OCI-LY7 (cell line): ENCODE data around the gene MLLT10. TPM values are rescaled to one million over a fixed set of nuclear protein-coding genes. Genes with fewer than 3 reads are reported as not detected.
A peak's percentile ranks its signal among the peaks of the same experiment; 100 is the strongest.

ENCODE experiments used
- BruUV-seq: library from RNA; stranded (reverse); fragments of 400-500 nt; replicated peaks from 2 replicates; lab custom pipeline; 2021; lab: Mats Ljungman, UMichigan
- CTCF ChIA-PET: fragments of 300-600 bp; sonication (Branson Sonifier 250); formaldehyde crosslinking; loops from one replicate; lab custom pipeline; 2022; ENCODE audit warnings: antibody characterized with exemption; ENCODE audit not compliant: unreplicated experiment; lab: Charles Lee
- POLR2A ChIA-PET: fragments of 300-600 bp; sonication (Branson Sonifier 250); formaldehyde crosslinking; loops from one replicate; lab custom pipeline; 2022; ENCODE audit warnings: antibody characterized with exemption; lab: Charles Lee
- DNase-seq: peaks from one replicate; pipeline ENCODE4 v3.0.0-alpha.2; 2015; ENCODE audit warnings: low spot score
- H2AFZ ChIP-seq: fragments of 200-600 bp; sonication (generic), shearing (Covaris generic); 2 replicates; pipeline ENCODE4 v1.6.1; 2014; ENCODE audit warnings: mild to moderate bottlenecking, antibody characterized with exemption, low read length, moderate library complexity
- H3K27ac ChIP-seq: fragments of 200-600 bp; sonication (generic); 2 replicates; pipeline ENCODE4 v1.5.1; 2014; ENCODE audit warnings: mixed run types, low read depth, mild to moderate bottlenecking, moderate library complexity, low read length, inconsistent platforms; ENCODE audit not compliant: poor library complexity, severe bottlenecking
- H3K36me3 ChIP-seq: fragments of 200-600 bp; sonication (generic); 2 replicates; pipeline ENCODE4 v1.6.1; 2014; ENCODE audit warnings: mild to moderate bottlenecking, antibody characterized with exemption, low read length, moderate library complexity, mixed read lengths; ENCODE audit not compliant: insufficient read depth
- H3K4me1 ChIP-seq: fragments of 200-600 bp; sonication (generic); 2 replicates; pipeline ENCODE4 v1.5.1; 2014; ENCODE audit warnings: mild to moderate bottlenecking, low read length; ENCODE audit not compliant: insufficient read depth, poor library complexity, severe bottlenecking
- H3K4me2 ChIP-seq: fragments of 200-600 bp; sonication (generic); 2 replicates; pipeline ENCODE4 v1.6.1; 2014; ENCODE audit warnings: mild to moderate bottlenecking, low read length
- H3K4me3 ChIP-seq: fragments of 200-600 bp; sonication (generic); 2 replicates; pipeline ENCODE4 v1.5.1; 2014; ENCODE audit warnings: mild to moderate bottlenecking, low read depth, low read length; ENCODE audit not compliant: poor library complexity, severe bottlenecking
- H3K79me2 ChIP-seq: fragments of 200-600 bp; sonication (generic); 2 replicates; pipeline ENCODE4 v1.6.1; 2016; ENCODE audit warnings: low read depth, mild to moderate bottlenecking, low read length, moderate library complexity, mixed read lengths; ENCODE audit not compliant: insufficient read depth
- H3K9me2 ChIP-seq: fragments of 200-600 bp; sonication (generic); 2 replicates; pipeline ENCODE4 v1.6.1; 2016; ENCODE audit warnings: mild to moderate bottlenecking, low read length, mixed read lengths; ENCODE audit not compliant: insufficient read depth
- H3K9me3 ChIP-seq: fragments of 200-600 bp; sonication (generic); 2 replicates; pipeline ENCODE4 v1.6.1; 2014; ENCODE audit warnings: mild to moderate bottlenecking, mixed run types, low read length, mixed read lengths
- H4K20me1 ChIP-seq: fragments of 200-600 bp; sonication (generic); 2 replicates; pipeline ENCODE4 v1.6.1; 2014; ENCODE audit warnings: mild to moderate bottlenecking, antibody characterized with exemption, low read length, moderate library complexity, mixed read lengths; ENCODE audit not compliant: insufficient read depth
- EZH2phosphoT487 ChIP-seq: fragments of 200-600 bp; sonication (generic); IDR thresholded peaks from 2 replicates; pipeline ENCODE4 v1.6.1; 2018; ENCODE audit warnings: low read depth, borderline replicate concordance, mild to moderate bottlenecking, mixed run types, antibody characterized with exemption, low read length, moderate library complexity, mixed read lengths
- intact Hi-C: fragments of 100-400 bp; cut with micrococcal nuclease; formaldehyde crosslinking; loops from one replicate; pipeline ENCODE4 v1.10.0; 2022; ENCODE audit not compliant: unreplicated experiment
- total RNA-seq, 2 experiments: library from RNA; depleted of rRNA in 1 of 2; stranded (reverse); fragments of >200 nt in 1 of 2; shearing (Covaris generic) in 1 of 2; gene quantifications; 2 replicates each; pipeline ENCODE4 v1.2.3, GENCODE V29; 2014 to 2022
- TF ChIP-seq, protein P1 (sequence below): fragments of 200-600 bp; sonication (generic); conservative IDR thresholded peaks from 2 replicates; pipeline ENCODE4 v1.5.1; 2014; ENCODE audit warnings: mild to moderate bottlenecking, antibody characterized with exemption, low read length, moderate library complexity, mixed read lengths

Gene MLLT10
- total RNA-seq, 2 experiments from 2014 or later, result 68.4 to 74.0 TPM

DNA sequence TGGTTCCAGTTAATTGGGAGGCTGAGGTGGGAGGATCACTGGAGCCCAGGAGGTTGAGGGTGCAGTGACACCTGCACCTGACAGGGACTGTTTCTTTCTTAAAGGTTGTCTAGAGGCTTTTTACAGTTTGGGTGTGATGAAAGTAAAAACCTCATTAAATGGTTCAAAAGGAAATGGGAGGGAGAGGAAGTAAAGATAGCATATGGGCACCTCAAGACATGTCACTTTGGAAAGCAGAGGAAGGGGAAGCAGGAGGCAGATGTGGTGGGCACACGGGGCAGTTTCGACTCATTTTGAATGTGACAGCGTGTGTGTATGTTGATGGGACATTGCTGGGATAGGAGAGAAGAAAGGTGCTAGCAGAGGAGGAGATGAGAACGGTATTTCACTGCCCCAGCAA lies 203.1 kb downstream of the MLLT10 start:
- Histone ChIP-seq H3K9me2 (no peaks in the 10 kb centered on the region), H3K27ac (no peak overlapping the region), H3K4me3 (no peak overlapping the region), H3K9me3 (no peaks in the 10 kb centered on the region), H3K4me2 (no peak overlapping the region), H3K36me3 (peaks cover 90% of the 10 kb centered on the region), H3K79me2 (no peaks in the 10 kb centered on the region), H2AFZ (no peak overlapping the region), H3K4me1 (no peaks in the 10 kb centered on the region), H4K20me1 (no peaks in the 10 kb centered on the region)
- BruUV-seq, result no TSS peak
- intact Hi-C loops, result loop anchor here (10.0 kb wide), 1 partner anchor 462 kb away; no protein-coding TSS in a partner anchor
- DNase-seq, result no peak
- TF ChIP-seq EZH2phosphoT487, result no peak
- TF ChIP-seq, protein P1, sequence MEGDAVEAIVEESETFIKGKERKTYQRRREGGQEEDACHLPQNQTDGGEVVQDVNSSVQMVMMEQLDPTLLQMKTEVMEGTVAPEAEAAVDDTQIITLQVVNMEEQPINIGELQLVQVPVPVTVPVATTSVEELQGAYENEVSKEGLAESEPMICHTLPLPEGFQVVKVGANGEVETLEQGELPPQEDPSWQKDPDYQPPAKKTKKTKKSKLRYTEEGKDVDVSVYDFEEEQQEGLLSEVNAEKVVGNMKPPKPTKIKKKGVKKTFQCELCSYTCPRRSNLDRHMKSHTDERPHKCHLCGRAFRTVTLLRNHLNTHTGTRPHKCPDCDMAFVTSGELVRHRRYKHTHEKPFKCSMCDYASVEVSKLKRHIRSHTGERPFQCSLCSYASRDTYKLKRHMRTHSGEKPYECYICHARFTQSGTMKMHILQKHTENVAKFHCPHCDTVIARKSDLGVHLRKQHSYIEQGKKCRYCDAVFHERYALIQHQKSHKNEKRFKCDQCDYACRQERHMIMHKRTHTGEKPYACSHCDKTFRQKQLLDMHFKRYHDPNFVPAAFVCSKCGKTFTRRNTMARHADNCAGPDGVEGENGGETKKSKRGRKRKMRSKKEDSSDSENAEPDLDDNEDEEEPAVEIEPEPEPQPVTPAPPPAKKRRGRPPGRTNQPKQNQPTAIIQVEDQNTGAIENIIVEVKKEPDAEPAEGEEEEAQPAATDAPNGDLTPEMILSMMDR, result no peak
- POLR2A ChIA-PET, result interaction anchor here (0.5 kb wide), 1 partner anchor 263 kb away, joined by 6 read pairs; no protein-coding TSS in a partner anchor
- CTCF ChIA-PET, result no interaction called here

DNA sequence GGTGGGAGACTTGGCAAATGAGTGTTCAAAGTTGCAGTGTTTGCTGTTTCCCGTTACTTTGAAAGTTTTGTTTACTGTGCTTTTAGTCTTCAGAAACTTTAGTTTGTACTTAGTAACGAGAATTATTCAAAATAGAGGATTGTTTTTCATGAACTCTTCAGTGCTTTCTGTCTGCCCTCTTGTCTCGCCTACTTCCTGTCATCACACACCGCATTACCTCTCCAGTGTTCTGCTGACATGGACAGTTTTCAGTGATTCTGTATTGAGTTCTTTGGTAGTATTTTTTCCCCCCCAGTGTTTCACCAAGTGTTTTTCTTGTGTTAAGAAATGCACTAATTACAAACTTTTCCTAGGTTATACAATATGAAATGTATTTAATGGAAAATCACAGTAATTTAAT lies 207.0 kb downstream of the MLLT10 start:
- ChIA-PET POLR2A (no interaction called here), CTCF (no interaction called here)
- Histone ChIP-seq H3K9me2 (no peaks in the 10 kb centered on the region), H3K4me3 (no peak overlapping the region), H3K9me3 (no peaks in the 10 kb centered on the region), H4K20me1 (no peaks in the 10 kb centered on the region), H3K36me3 (peaks cover 82% of the 10 kb centered on the region), H3K4me2 (no peak overlapping the region), H3K79me2 (no peaks in the 10 kb centered on the region), H2AFZ (no peak overlapping the region), H3K27ac (no peak overlapping the region), H3K4me1 (no peaks in the 10 kb centered on the region)
- no peak for DNase-seq
- no peak for TF ChIP-seq EZH2phosphoT487
- TF ChIP-seq, protein P1, result no peak
- intact Hi-C loops, result no loop called here
- BruUV-seq, result no TSS peak

DNA sequence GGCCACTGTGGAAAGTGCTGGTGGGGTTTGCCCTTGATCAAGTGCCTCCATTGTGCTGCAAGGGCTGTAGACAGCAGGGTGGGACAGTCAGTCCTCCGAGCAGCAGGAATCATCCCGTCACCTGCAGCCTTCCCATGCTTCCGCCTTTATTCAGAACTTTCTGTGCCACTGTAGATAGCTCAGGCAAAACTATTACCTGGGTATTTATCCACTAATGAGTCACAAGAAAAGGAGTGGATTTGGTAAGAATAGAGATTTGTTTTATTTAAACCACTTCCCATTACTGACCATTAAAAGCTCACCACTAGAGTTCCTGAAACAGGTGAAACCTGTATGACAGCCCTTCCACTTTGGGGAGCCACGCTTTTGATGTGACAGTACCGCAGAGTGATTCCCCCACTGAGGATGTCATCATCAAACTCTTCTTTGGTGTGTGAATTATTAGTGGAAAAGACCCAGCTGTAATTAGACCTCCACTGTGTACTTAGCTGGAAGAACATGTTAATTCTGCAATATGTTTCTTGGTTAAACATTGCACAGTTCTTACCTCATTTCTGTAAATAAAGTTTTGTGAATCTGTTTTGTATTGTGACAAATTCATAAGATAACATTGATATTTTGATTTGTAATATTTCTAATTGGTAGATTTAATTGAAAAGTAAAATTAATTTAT lies 208.8 kb downstream of the MLLT10 start:
- no peaks in the 10 kb centered on the region for H3K9me3 ChIP-seq
- no peaks in the 10 kb centered on the region for H4K20me1 ChIP-seq
- peaks cover 71% of the 10 kb centered on the region for H3K36me3 ChIP-seq
- POLR2A ChIA-PET, result no interaction called here
- intact Hi-C loops, result no loop called here
- H3K4me3 ChIP-seq, result no peak overlapping the region
- H3K4me2 ChIP-seq, result no peak overlapping the region
- no peaks in the 10 kb centered on the region for H3K79me2 ChIP-seq
- no peak overlapping the region for H2AFZ ChIP-seq
- no peak overlapping the region for H3K27ac ChIP-seq
- TSS peak; percentile 32 for BruUV-seq
- H3K9me2 ChIP-seq, result no peaks in the 10 kb centered on the region
- TF ChIP-seq, protein P1, result no peak
- no peak for TF ChIP-seq EZH2phosphoT487
- no peaks in the 10 kb centered on the region for H3K4me1 ChIP-seq
- CTCF ChIA-PET, result no interaction called here
- no peak for DNase-seq
